HepG2 (cell line): ENCODE results near the gene PTPRO. TPM values are rescaled to one million over a fixed set of nuclear protein-coding genes. Genes with fewer than 3 reads are reported as not detected.

Experiments used
- ATAC-seq: fragments of 200-7000 bp; cut with Tn5 transposase; 3 replicates; pipeline ENCODE4 v1.9.1; 2020; ENCODE audit warnings: mild to moderate bottlenecking, moderate library complexity
- BruUV-seq: library from RNA; stranded (reverse); fragments of 400-500 nt; replicated peaks from 2 replicates; lab custom pipeline; 2021; lab: Mats Ljungman, UMichigan
- CTCF ChIA-PET: fragments of 300-600 bp; formaldehyde crosslinking; extraction: SDS; loops from one replicate; lab custom pipeline; 2021; ENCODE audit warnings: low total read pairs, inconsistent platforms, low intra/inter-chr PET ratio; lab: Yijun Ruan, JAX
- POLR2A ChIA-PET: fragments of 350-600 bp; sonication (Branson Sonifier 250); formaldehyde crosslinking; loops from one replicate; lab custom pipeline; 2020; ENCODE audit warnings: antibody characterized with exemption, inconsistent platforms; lab: Yijun Ruan, JAX
- DNase-seq: peaks from one replicate; pipeline ENCODE4 v3.0.0-alpha.2; 2015; ENCODE audit warnings: low spot score
- FAIRE-seq: peaks from 3 replicates; lab custom pipeline; 2011; peaks lifted over from hg19 to GRCh38; lab: Jason Lieb, UNC
- H2AFZ ChIP-seq: one replicate; pipeline ENCODE4 v1.6.1; 2011; ENCODE audit warnings: low read length, inconsistent platforms
- H3K27ac ChIP-seq: fragments of 300-600 bp; 3 replicates; pipeline ENCODE4 v1.8.0; 2011; ENCODE audit warnings: mixed run types, mild to moderate bottlenecking, mixed read lengths, low read length, inconsistent platforms; ENCODE audit not compliant: insufficient read depth; ENCODE audit errors: extremely low read length
- H3K27me3 ChIP-seq, 2 experiments: fragments of 200-600 bp in 1 of 2; 2 replicates in 1 of 2; 3 replicates in 1 of 2; pipeline versions ENCODE4 v1.6.0 to v1.8.0; 2011; ENCODE audit warnings: low read length in 2 of 2, mild to moderate bottlenecking in 2 of 2, moderate library complexity in 2 of 2, inconsistent platforms in 1 of 2; ENCODE audit not compliant: insufficient read depth in 2 of 2, control insufficient read depth in 1 of 2
- H3K36me3 ChIP-seq, 2 experiments: fragments of 200-600 bp in 1 of 2; replicated peaks in 1 of 2; 2 replicates in 1 of 2; 3 replicates in 1 of 2; pipeline versions ENCODE4 v1.5.1 to v1.8.0; 2011; ENCODE audit warnings: low read length in 2 of 2, inconsistent platforms in 1 of 2; ENCODE audit not compliant: insufficient read depth in 2 of 2, control insufficient read depth in 1 of 2
- H3K4me1 ChIP-seq: 2 replicates; pipeline ENCODE4 v1.5.1; 2012; ENCODE audit warnings: low read length, inconsistent platforms; ENCODE audit not compliant: insufficient read depth
- H3K4me2 ChIP-seq: 2 replicates; pipeline ENCODE4 v1.6.0; 2011; ENCODE audit warnings: low read depth, low read length, inconsistent platforms
- H3K4me3 ChIP-seq, 3 experiments: fragments of 200-600 bp in 1 of 3; sonication (generic), shearing (Covaris generic) in 1 of 3; replicated peaks in 1 of 3; 2 replicates each; pipeline ENCODE4 v1.5.1; 2011 to 2016; ENCODE audit warnings: low read length in 3 of 3, inconsistent platforms in 2 of 3, low read depth in 2 of 3, mild to moderate bottlenecking in 2 of 3, control low read depth in 1 of 3, mixed read lengths in 1 of 3; ENCODE audit not compliant: insufficient read depth in 1 of 3
- H3K79me2 ChIP-seq: one replicate; pipeline ENCODE4 v1.6.1; 2011; ENCODE audit warnings: low read length, inconsistent platforms; ENCODE audit not compliant: insufficient read depth
- H3K9ac ChIP-seq: 2 replicates; pipeline ENCODE4 v1.6.0; 2011; ENCODE audit warnings: mild to moderate bottlenecking, low read depth, low read length, inconsistent platforms; ENCODE audit not compliant: insufficient read depth
- H3K9me3 ChIP-seq: 2 replicates; pipeline ENCODE4 v1.5.1; 2012; ENCODE audit warnings: mild to moderate bottlenecking, low read length
- H4K20me1 ChIP-seq: 2 replicates; pipeline ENCODE4 v1.6.0; 2011; ENCODE audit warnings: inconsistent platforms, mild to moderate bottlenecking, low read length, moderate library complexity; ENCODE audit not compliant: insufficient read depth
- FOXA3 ChIP-seq: IDR thresholded peaks from 2 replicates; pipeline ENCODE4 v1.6.1; 2016; ENCODE audit warnings: missing genetic modification reagents, missing compliant biosample characterization
- REL ChIP-seq: sonication (generic); formaldehyde crosslinking; conservative IDR thresholded peaks from 2 replicates; pipeline ENCODE4 v1.8.0; 2022; ENCODE audit warnings: mild to moderate bottlenecking, missing genetic modification reagents, moderate library complexity
- RFX5 ChIP-seq: IDR thresholded peaks from 2 replicates; pipeline ENCODE4 v1.6.1; 2011; ENCODE audit warnings: low read depth, low read length, improper control_type of control experiment
- SAFB2 ChIP-seq: sonication (generic); formaldehyde crosslinking; IDR thresholded peaks from 2 replicates; pipeline ENCODE4 v1.5.1; 2020; ENCODE audit warnings: missing genetic modification reagents, low read depth, mild to moderate bottlenecking, borderline replicate concordance
- SOX6 ChIP-seq, 2 experiments: fragments of 450-650 bp in 1 of 2; sonication (generic) in 1 of 2; formaldehyde crosslinking in 1 of 2; IDR thresholded peaks; 2 replicates each; pipeline versions ENCODE4 v1.4.0 to v1.6.1; 2017 to 2020; ENCODE audit warnings: antibody characterized with exemption in 1 of 2, mild to moderate bottlenecking in 1 of 2, missing genetic modification reagents in 1 of 2
- ZBTB8A ChIP-seq: sonication (generic); formaldehyde crosslinking; IDR thresholded peaks from 2 replicates; pipeline ENCODE4 v1.4.0; 2020; ENCODE audit warnings: mild to moderate bottlenecking, low read depth, missing genetic modification reagents, borderline replicate concordance
- ZFP62 ChIP-seq: sonication (generic); formaldehyde crosslinking; IDR thresholded peaks from 2 replicates; pipeline ENCODE4 v1.4.0; 2020; ENCODE audit warnings: missing genetic modification reagents
- ZNF235 ChIP-seq: sonication (generic); formaldehyde crosslinking; IDR thresholded peaks from 2 replicates; pipeline ENCODE4 v1.8.1; 2023; ENCODE audit warnings: mild to moderate bottlenecking, missing genetic modification reagents, borderline replicate concordance
- ZNF556 ChIP-seq: sonication (generic); formaldehyde crosslinking; IDR thresholded peaks from 2 replicates; pipeline ENCODE4 v1.4.0; 2020; ENCODE audit warnings: mild to moderate bottlenecking, missing genetic modification reagents, borderline replicate concordance
- ZNF562 ChIP-seq: sonication (generic); formaldehyde crosslinking; IDR thresholded peaks from 2 replicates; pipeline ENCODE4 v1.8.0; 2022; ENCODE audit warnings: missing genetic modification reagents, borderline replicate concordance
- ZNF572 ChIP-seq: sonication (generic); formaldehyde crosslinking; IDR thresholded peaks from 2 replicates; pipeline ENCODE4 v1.5.1; 2020; ENCODE audit warnings: mild to moderate bottlenecking, missing genetic modification reagents
- WGBS: methylation state at CpG from one replicate; pipeline ENCODE4 v1.1.6; 2017; ENCODE audit warnings: low lambda C conversion rate; 5-methylcytosine and 5-hydroxymethylcytosine counted together
- in situ Hi-C: cut with HindIII; loops from 2 replicates; pipeline ENCODE4 v1.10.0; 2017; ENCODE audit warnings: low pct_unique_long_range_greater_than_20kb; ENCODE audit not compliant: extremely low pct_ligation_motif_present
- intact Hi-C: fragments of 100-400 bp; cut with micrococcal nuclease; formaldehyde crosslinking; loops from one replicate; pipeline ENCODE4 v1.10.0; 2022; ENCODE audit not compliant: unreplicated experiment
- polyA plus RNA-seq, 8 experiments: library from polyadenylated mRNA; depleted of rRNA in 3 of 8; stranded (reverse) in 7 of 8; unstranded in 1 of 8; fragments of >200 nt; fragmentation: Illumina TruSeq in 4 of 8; extraction: Trizol in 4 of 8; gene quantifications; 2 replicates each; pipeline versions ENCODE4 v1.2.1 to v1.2.3, GENCODE V29; 2011 to 2016; ENCODE audit warnings: low read depth in 4 of 8, missing spikeins in 1 of 8, mixed read lengths in 1 of 8; ENCODE audit not compliant: insufficient read depth in 1 of 8
- total RNA-seq, 5 experiments: library from RNA; depleted of rRNA; stranded (reverse); fragments of >200 nt; fragmentation: Illumina TruSeq; extraction: Trizol; gene quantifications; 2 replicates each; pipeline ENCODE4 v1.2.3, GENCODE V29; 2016; ENCODE audit warnings: low read depth in 1 of 5
- TF ChIP-seq, protein P1 (sequence below): sonication (generic); formaldehyde crosslinking; IDR thresholded peaks from 2 replicates; pipeline ENCODE4 v1.8.1; 2023; ENCODE audit warnings: mild to moderate bottlenecking, moderate library complexity, missing genetic modification reagents
- TF ChIP-seq, protein P2 (sequence below): sonication (generic); formaldehyde crosslinking; IDR thresholded peaks from 2 replicates; pipeline ENCODE4 v1.5.0; 2020; ENCODE audit warnings: mild to moderate bottlenecking, missing genetic modification reagents
- TF ChIP-seq, protein P3 (sequence below): sonication (generic); formaldehyde crosslinking; IDR thresholded peaks from 2 replicates; pipeline ENCODE4 v1.5.1; 2020; ENCODE audit warnings: missing genetic modification reagents, mild to moderate bottlenecking, borderline replicate concordance
- TF ChIP-seq, protein P4 (sequence below): sonication (generic); formaldehyde crosslinking; IDR thresholded peaks from 2 replicates; pipeline ENCODE4 v1.5.0; 2020; ENCODE audit warnings: missing genetic modification reagents
- TF ChIP-seq, protein P5 (sequence below): sonication (generic); formaldehyde crosslinking; IDR thresholded peaks from 2 replicates; pipeline ENCODE4 v1.8.0; 2022; ENCODE audit warnings: mild to moderate bottlenecking, missing genetic modification reagents, moderate library complexity

Gene PTPRO
- total and polyA plus RNA-seq, 2 of the 13 experiments (the other 11 are each of a cell fraction or from before 2014, with no cell fraction given), result 0.04 TPM; not detected in 1

DNA sequence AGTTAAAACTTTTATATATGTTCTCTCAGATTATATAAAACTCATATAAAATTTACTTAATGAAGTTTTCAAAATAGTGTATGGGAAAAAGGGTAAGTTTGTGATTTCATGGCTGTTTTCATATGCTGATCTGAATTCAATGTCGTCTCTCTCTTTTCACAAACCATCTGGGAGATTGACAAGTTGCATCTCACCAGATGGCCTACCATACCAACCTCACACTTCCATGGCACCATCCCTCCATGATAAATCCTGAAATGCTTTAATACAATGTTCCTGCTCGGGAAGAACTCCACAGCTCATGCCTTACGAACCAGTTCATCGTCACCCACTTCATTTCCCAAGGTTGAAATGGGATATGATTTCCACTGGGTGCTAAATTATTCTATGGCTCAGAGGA, 22.3 kb downstream of the PTPRO start:
- no peak overlapping the region for H3K4me2 ChIP-seq
- no peaks in the 10 kb centered on the region for H3K36me3 ChIP-seq
- 0% methylated on average over 4 of the region's 4 CpGs for WGBS
- no peak for DNase-seq
- no peak for FAIRE-seq
- intact Hi-C loops (no loop called here), in situ Hi-C loops (no loop called here)
- H3K27me3 ChIP-seq, result no peaks in the 10 kb centered on the region
- H3K79me2 ChIP-seq, result no peaks in the 10 kb centered on the region
- BruUV-seq, result no TSS peak
- H4K20me1 ChIP-seq, result no peaks in the 10 kb centered on the region
- no peak overlapping the region for H3K9ac ChIP-seq
- H3K9me3 ChIP-seq, result no peaks in the 10 kb centered on the region
- POLR2A ChIA-PET, result no interaction called here
- ATAC-seq, result no peak
- H3K27ac ChIP-seq, result no peak overlapping the region
- CTCF ChIA-PET, result no interaction called here
- H3K4me3 ChIP-seq, result no peak overlapping the region
- no peaks in the 10 kb centered on the region for H3K4me1 ChIP-seq
- H2AFZ ChIP-seq, result no peak overlapping the region
- no peak for TF ChIP-seq ZNF235
- TF ChIP-seq ZFP62 (CRISPR knock-in tag), result no peak
- TF ChIP-seq ZNF556, result no peak
- TF ChIP-seq ZNF572 (CRISPR knock-in tag), result no peak
- TF ChIP-seq ZBTB8A, result no peak
- no peak for TF ChIP-seq FOXA3 (CRISPR knock-in tag)
- no peak for TF ChIP-seq ZNF562 (CRISPR knock-in tag)
- TF ChIP-seq, protein P1, sequence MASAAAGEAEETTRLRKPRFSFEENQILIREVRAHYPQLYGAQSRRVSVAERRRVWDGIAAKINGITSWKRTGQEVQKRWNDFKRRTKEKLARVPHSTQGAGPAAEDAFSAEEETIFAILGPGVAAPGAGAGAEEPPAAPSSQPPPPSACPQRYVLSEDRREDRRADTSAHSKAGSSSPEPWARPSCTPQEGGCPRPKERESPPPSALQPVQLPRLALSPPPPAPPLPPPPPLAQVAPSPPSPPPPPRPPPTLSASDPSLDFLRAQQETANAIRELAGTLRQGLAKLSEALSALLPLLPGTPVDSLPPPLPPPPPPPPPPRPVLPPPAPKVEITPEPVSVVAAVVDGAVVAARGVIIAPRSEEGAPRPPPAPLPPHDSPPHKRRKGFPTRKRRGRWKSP, result no peak
- TF ChIP-seq, protein P2, sequence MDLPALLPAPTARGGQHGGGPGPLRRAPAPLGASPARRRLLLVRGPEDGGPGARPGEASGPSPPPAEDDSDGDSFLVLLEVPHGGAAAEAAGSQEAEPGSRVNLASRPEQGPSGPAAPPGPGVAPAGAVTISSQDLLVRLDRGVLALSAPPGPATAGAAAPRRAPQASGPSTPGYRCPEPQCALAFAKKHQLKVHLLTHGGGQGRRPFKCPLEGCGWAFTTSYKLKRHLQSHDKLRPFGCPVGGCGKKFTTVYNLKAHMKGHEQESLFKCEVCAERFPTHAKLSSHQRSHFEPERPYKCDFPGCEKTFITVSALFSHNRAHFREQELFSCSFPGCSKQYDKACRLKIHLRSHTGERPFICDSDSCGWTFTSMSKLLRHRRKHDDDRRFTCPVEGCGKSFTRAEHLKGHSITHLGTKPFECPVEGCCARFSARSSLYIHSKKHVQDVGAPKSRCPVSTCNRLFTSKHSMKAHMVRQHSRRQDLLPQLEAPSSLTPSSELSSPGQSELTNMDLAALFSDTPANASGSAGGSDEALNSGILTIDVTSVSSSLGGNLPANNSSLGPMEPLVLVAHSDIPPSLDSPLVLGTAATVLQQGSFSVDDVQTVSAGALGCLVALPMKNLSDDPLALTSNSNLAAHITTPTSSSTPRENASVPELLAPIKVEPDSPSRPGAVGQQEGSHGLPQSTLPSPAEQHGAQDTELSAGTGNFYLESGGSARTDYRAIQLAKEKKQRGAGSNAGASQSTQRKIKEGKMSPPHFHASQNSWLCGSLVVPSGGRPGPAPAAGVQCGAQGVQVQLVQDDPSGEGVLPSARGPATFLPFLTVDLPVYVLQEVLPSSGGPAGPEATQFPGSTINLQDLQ (CRISPR knock-in tag), result no peak
- TF ChIP-seq, protein P3, sequence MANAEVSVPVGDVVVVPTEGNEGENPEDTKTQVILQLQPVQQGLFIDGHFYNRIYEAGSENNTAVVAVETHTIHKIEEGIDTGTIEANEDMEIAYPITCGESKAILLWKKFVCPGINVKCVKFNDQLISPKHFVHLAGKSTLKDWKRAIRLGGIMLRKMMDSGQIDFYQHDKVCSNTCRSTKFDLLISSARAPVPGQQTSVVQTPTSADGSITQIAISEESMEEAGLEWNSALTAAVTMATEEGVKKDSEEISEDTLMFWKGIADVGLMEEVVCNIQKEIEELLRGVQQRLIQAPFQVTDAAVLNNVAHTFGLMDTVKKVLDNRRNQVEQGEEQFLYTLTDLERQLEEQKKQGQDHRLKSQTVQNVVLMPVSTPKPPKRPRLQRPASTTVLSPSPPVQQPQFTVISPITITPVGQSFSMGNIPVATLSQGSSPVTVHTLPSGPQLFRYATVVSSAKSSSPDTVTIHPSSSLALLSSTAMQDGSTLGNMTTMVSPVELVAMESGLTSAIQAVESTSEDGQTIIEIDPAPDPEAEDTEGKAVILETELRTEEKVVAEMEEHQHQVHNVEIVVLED (CRISPR knock-in tag), result no peak
- TF ChIP-seq REL, result no peak
- TF ChIP-seq SOX6 (IDR thresholded peaks at IDR 0.05), result no peak
- TF ChIP-seq SOX6 (CRISPR knock-in tag; IDR thresholded peaks at IDR 0.05), result no peak
- TF ChIP-seq, protein P4, sequence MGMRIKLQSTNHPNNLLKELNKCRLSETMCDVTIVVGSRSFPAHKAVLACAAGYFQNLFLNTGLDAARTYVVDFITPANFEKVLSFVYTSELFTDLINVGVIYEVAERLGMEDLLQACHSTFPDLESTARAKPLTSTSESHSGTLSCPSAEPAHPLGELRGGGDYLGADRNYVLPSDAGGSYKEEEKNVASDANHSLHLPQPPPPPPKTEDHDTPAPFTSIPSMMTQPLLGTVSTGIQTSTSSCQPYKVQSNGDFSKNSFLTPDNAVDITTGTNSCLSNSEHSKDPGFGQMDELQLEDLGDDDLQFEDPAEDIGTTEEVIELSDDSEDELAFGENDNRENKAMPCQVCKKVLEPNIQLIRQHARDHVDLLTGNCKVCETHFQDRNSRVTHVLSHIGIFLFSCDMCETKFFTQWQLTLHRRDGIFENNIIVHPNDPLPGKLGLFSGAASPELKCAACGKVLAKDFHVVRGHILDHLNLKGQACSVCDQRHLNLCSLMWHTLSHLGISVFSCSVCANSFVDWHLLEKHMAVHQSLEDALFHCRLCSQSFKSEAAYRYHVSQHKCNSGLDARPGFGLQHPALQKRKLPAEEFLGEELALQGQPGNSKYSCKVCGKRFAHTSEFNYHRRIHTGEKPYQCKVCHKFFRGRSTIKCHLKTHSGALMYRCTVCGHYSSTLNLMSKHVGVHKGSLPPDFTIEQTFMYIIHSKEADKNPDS, result no peak
- TF ChIP-seq RFX5, result no peak
- TF ChIP-seq, protein P5, sequence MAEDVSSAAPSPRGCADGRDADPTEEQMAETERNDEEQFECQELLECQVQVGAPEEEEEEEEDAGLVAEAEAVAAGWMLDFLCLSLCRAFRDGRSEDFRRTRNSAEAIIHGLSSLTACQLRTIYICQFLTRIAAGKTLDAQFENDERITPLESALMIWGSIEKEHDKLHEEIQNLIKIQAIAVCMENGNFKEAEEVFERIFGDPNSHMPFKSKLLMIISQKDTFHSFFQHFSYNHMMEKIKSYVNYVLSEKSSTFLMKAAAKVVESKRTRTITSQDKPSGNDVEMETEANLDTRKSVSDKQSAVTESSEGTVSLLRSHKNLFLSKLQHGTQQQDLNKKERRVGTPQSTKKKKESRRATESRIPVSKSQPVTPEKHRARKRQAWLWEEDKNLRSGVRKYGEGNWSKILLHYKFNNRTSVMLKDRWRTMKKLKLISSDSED, result no peak
- TF ChIP-seq SAFB2, result no peak
